SH-SY5Y (cell line): ENCODE measurements around the gene RAD52.

Source experiments
- GATA2 ChIP-seq: IDR thresholded peaks from 2 replicates; pipeline ENCODE4 v1.6.1; 2011; ENCODE audit warnings: mild to moderate bottlenecking, low read depth, low read length
- GATA3 ChIP-seq: IDR thresholded peaks from 2 replicates; pipeline ENCODE4 v1.6.1; 2011; ENCODE audit warnings: low read depth, mild to moderate bottlenecking, low read length, moderate library complexity

Gene RAD52

GRCh38 chr12:948238-948637 lies 1.3 kb downstream of the RAD52 start:
- TF ChIP-seq GATA3 (no peak), GATA2 (no peak)

- TF ChIP-seq GATA3: no peak
- TF ChIP-seq GATA2: no peak
Measured at GRCh38 chr12:946631-947030, 2.9 kb downstream of the RAD52 start.

- TF ChIP-seq GATA2: no peak
- no peak for TF ChIP-seq GATA3
Measured at GRCh38 chr12:946212-946611, 3.3 kb downstream of the RAD52 start.

GRCh38 chr12:944211-944610 lies 5.3 kb downstream of the RAD52 start:
- TF ChIP-seq GATA3: no peak
- TF ChIP-seq GATA2: no peak

GRCh38 chr12:943051-943450 lies 6.4 kb downstream of the RAD52 start:
- TF ChIP-seq GATA2 (no peak), GATA3 (no peak)

- TF ChIP-seq GATA2 (no peak), GATA3 (no peak)
Measured at GRCh38 chr12:938810-939209, 10.7 kb downstream of the RAD52 start.

- TF ChIP-seq GATA2: no peak
- TF ChIP-seq GATA3: no peak
Measured at GRCh38 chr12:936377-937345, 12.8 kb downstream of the RAD52 start.

GRCh38 chr12:931591-931990 lies 17.9 kb downstream of the RAD52 start:
- TF ChIP-seq GATA2: no peak
- no peak for TF ChIP-seq GATA3

- TF ChIP-seq GATA2 (no peak), GATA3 (no peak)
Measured at GRCh38 chr12:931060-931459, 18.4 kb downstream of the RAD52 start.

- no peak for TF ChIP-seq GATA2
- no peak for TF ChIP-seq GATA3
Measured at GRCh38 chr12:926641-927040, 22.9 kb downstream of the RAD52 start.

- TF ChIP-seq GATA2: no peak
- no peak for TF ChIP-seq GATA3
Measured at GRCh38 chr12:922285-922684, 27.2 kb downstream of the RAD52 start.

GRCh38 chr12:920676-921075 lies 28.8 kb downstream of the RAD52 start:
- no peak for TF ChIP-seq GATA2

- TF ChIP-seq GATA2: no peak
- TF ChIP-seq GATA3: no peak
Measured at GRCh38 chr12:916712-917445, 32.6 kb downstream of the RAD52 start.

GRCh38 chr12:916240-916639 lies 33.3 kb downstream of the RAD52 start:
- no peak for TF ChIP-seq GATA2

- TF ChIP-seq GATA3 (no peak), GATA2 (no peak)
Measured at GRCh38 chr12:915090-915489, 34.4 kb downstream of the RAD52 start.
